ENCODE data around the gene CD320.

DNA sequence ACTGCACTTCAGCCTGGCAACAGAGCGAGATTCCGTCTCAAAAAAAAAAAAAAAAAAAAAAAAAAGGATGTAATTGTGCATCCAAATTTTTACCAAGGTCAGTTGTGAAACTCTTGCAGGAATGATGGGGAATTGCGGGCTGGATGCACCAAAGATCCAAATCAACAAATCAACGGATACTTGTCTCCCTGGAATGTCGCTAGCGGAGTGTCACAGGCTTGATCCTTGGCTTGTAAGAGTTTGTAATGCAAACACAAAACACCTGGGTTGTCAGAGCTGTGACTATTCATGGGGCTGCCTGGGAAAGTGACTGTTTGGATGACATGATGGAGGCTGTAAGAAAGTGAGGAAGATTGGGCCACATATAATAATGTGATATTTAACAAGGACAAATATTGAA, 30.7 kb upstream of the CD320 start:
- TF ChIP-seq, protein P1, sequence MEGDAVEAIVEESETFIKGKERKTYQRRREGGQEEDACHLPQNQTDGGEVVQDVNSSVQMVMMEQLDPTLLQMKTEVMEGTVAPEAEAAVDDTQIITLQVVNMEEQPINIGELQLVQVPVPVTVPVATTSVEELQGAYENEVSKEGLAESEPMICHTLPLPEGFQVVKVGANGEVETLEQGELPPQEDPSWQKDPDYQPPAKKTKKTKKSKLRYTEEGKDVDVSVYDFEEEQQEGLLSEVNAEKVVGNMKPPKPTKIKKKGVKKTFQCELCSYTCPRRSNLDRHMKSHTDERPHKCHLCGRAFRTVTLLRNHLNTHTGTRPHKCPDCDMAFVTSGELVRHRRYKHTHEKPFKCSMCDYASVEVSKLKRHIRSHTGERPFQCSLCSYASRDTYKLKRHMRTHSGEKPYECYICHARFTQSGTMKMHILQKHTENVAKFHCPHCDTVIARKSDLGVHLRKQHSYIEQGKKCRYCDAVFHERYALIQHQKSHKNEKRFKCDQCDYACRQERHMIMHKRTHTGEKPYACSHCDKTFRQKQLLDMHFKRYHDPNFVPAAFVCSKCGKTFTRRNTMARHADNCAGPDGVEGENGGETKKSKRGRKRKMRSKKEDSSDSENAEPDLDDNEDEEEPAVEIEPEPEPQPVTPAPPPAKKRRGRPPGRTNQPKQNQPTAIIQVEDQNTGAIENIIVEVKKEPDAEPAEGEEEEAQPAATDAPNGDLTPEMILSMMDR (IDR thresholded peaks at IDR 0.05): no peak
- no peak for TF ChIP-seq POLR2A (IDR thresholded peaks at IDR 0.05)
